ENCODE results near the gene ATOSA. TPM values are rescaled to one million over a fixed set of nuclear protein-coding genes. Genes with fewer than 3 reads are reported as not detected.
A peak's percentile ranks its signal among the peaks of the same experiment; 100 is the strongest.

The ATOSA gene
- total and polyA plus RNA-seq, 2 experiments from 2014 or later, result 10.8 to 23.6 TPM

- DNase-seq (ENCODE audit: low read depth in 1 of 2, low spot score in 1 of 2), result no peak
- no peaks in the 10 kb centered on the region for H3K9me3 ChIP-seq (ENCODE audit: low read depth)
- H3K4me1 ChIP-seq (ENCODE audit: low read depth), result peaks cover 12% of the 10 kb centered on the region
- no peak for TF ChIP-seq CTCF (IDR thresholded peaks at IDR 0.05; ENCODE audit: low read depth, low read length)
- H3K27me3 ChIP-seq, result no peaks in the 10 kb centered on the region
- H3K4me3 ChIP-seq, result no peak overlapping the region
- no peaks in the 10 kb centered on the region for H3K36me3 ChIP-seq
- no peak overlapping the region for H3K27ac ChIP-seq
Measured at GRCh38 chr15:52682781-52683180, 3.6 kb upstream of the ATOSA start.

- Histone ChIP-seq H3K27ac (no peak overlapping the region), H3K4me3 (no peak overlapping the region), H3K27me3 (no peaks in the 10 kb centered on the region), H3K4me1 (ENCODE audit: low read depth) (peaks cover 12% of the 10 kb centered on the region), H3K9me3 (ENCODE audit: low read depth) (no peaks in the 10 kb centered on the region), H3K36me3 (no peaks in the 10 kb centered on the region)
- DNase-seq (ENCODE audit: low read depth in 1 of 2, low spot score in 1 of 2), result no peak
- TF ChIP-seq CTCF (IDR thresholded peaks at IDR 0.05; ENCODE audit: low read depth, low read length), result no peak
Measured at GRCh38 chr15:52682200-52682599, 3.0 kb upstream of the ATOSA start.

GRCh38 chr15:52681441-52681840 is 2.3 kb upstream of the ATOSA start:
- H3K36me3 ChIP-seq, result no peaks in the 10 kb centered on the region
- H3K9me3 ChIP-seq (ENCODE audit: low read depth), result no peaks in the 10 kb centered on the region
- no peak for TF ChIP-seq CTCF (IDR thresholded peaks at IDR 0.05; ENCODE audit: low read depth, low read length)
- no peak overlapping the region for H3K4me3 ChIP-seq
- no peaks in the 10 kb centered on the region for H3K27me3 ChIP-seq
- peaks cover 19% of the 10 kb centered on the region for H3K4me1 ChIP-seq (ENCODE audit: low read depth)
- H3K27ac ChIP-seq, result peak overlapping the region; percentile 92
- DNase-seq (ENCODE audit: low read depth in 1 of 2, low spot score in 1 of 2), result no peak

DNA sequence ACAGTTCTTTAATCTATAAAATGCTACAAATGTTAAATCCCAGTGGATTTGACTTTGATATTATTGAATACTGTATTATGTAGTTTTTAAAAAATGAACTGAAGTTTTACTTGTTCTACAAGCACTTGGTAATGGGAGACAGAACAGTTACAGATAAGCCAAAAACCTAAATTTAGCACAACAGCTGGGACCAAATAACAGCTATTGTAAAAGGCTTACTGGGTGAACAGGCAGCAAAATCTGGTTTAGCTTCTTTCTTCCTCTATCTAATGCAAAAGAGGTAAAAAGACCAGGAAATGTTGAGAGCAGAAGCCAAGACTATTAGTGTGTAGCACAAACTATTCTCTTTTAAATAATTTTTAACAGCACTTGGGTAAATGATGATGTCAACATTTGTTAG is 1.6 kb upstream of the ATOSA start:
- peak overlapping the region; percentile 92 for H3K27ac ChIP-seq
- no peaks in the 10 kb centered on the region for H3K9me3 ChIP-seq (ENCODE audit: low read depth)
- no peaks in the 10 kb centered on the region for H3K27me3 ChIP-seq
- peaks cover 4% of the 10 kb centered on the region for H3K36me3 ChIP-seq
- no peak for DNase-seq (ENCODE audit: low read depth in 1 of 2, low spot score in 1 of 2)
- TF ChIP-seq CTCF (IDR thresholded peaks at IDR 0.05; ENCODE audit: low read depth, low read length), result no peak
- peaks cover 21% of the 10 kb centered on the region for H3K4me1 ChIP-seq (ENCODE audit: low read depth)
- peak overlapping the region; percentile 79 for H3K4me3 ChIP-seq

GRCh38 chr15:52680041-52680391 is 828 bp upstream of the ATOSA start:
- no peaks in the 10 kb centered on the region for H3K9me3 ChIP-seq (ENCODE audit: low read depth)
- H3K4me3 ChIP-seq, result peak overlapping the region; percentile 79
- DNase-seq (ENCODE audit: low read depth in 1 of 2, low spot score in 1 of 2), result peak in 1 of 2 donors; percentile 11
- H3K27ac ChIP-seq, result peak overlapping the region; percentile 92
- H3K36me3 ChIP-seq, result peaks cover 6% of the 10 kb centered on the region
- TF ChIP-seq CTCF (IDR thresholded peaks at IDR 0.05; ENCODE audit: low read depth, low read length), result no peak
- no peaks in the 10 kb centered on the region for H3K27me3 ChIP-seq
- H3K4me1 ChIP-seq (ENCODE audit: low read depth), result peaks cover 21% of the 10 kb centered on the region
